GM19035 (cell line): Measurements from ENCODE around the gene CDKL4.
A peak's percentile ranks its signal among the peaks of the same experiment; 100 is the strongest.
"Not testable (repeated sequence)": the region's sequence is repeated elsewhere in the genome, so short reads cannot be mapped to it uniquely, and the experiment has no call there.

Source experiments
- ATAC-seq: cut with Tn5 transposase; IDR thresholded peaks from one replicate; pipeline ENCODE4 v1.9.1; 2021; ENCODE audit not compliant: unreplicated experiment

Gene CDKL4

DNA sequence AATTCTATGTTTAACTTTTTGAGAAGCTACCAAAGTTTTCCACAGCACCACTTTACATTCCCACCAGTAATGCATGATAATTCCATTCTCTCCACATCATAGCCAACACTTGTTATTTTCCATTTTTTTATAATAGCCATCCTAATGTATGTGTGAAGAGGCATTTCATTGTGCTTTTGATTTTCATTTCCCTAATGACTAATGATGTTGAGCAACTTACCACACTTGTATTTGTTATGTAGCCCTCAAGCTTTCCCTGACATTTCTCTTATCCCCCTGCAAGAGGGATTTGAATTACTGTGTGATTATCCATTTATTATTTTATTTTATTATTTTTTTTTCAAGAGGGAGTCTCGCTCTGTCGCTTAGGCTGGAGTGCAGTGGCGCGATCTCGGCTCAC is 99.4 kb downstream of the CDKL4 start:
- ATAC-seq, result no peak

DNA sequence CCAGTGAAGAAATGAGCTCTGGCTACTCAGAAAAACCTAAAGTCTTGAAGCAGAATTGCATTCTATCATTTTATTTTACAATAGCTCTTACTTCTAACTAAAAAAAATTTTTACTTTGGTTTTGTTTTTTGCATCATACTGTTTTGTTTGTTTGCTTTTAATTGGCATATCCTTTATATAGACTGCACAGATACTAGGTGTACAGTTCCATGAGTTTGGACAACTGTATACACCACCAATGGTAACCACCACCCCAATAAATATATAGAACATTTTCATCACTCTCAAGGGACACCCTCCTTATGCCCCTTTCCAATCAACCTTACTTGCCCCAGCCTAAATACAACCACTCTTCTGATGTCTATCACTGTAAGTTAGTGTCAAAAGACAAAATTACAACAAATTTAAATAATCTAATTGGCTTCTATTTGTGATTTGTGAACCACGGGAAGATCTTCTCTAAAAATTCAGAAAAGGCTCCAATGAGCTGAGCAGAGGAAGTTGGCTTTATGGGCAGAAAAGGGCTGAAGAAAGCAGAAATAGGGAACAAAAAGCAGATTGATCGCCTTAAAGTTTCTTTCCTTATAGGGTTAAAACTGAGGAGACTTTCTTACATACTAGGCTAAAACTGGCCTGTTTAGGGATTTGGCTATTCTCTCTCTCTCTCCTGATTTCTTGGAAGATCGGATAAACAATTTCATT is 100.7 kb downstream of the CDKL4 start:
- ATAC-seq, result no peak

DNA sequence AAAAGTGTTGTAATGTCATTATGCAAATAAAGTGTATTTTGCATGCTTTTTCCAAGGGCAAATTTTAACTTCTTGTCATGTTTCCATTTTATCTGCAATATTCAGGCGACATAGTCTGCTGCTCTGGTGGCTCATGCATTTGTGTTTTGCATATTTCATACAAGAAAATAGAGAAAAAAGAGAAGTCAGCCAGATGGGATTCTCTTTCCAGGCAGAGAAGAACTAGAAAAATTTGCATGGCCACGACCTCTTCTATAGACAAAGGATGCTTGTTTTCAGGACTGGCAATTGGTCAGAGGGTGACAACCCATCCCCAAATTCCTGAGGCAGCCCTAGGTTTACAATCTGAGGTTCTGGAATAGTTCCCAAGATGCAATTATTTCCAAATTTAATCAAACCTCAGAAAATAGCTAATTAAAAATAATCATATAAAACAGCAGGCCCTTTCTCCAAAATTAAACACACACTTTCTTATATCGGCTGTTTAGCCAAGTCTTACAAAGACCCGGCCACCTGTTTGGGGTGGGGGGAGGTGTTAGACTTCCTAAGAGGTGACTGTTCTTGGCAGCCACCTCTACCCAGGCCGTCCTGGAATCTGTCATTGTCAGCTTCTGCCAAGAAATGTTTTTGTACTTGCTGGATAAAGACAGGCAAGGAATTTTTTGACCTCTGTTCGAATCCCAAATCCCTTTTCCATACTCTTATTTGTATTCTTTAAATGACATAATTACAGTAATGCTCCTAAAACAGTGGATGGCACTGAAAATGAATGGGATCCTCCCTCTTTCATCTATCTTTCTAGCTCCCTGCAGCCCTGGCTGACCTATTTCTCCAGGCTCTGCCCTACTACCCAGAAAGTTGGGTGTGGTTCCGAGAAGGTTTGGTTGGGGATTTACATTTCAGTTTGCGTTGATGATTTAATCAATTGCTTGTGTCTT is 102.2 kb downstream of the CDKL4 start:
- ATAC-seq, result no peak

DNA sequence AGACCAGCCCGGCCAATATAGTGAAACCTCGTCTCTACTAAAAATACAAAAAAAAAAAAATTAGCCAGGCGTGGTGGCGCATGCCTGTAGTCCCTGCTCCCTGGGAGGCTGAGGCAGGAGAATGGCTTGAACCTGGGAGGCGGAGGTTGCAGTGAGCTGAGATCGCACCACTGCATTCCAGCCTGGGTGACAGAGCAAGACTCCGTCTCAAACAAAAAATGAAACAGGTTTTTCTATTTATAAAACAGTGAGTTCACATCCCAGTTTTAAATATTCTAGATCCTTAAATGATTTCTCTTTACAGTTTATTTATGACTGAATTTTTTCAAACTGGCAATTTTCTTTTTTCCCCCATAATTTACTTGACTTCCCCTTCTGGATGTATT is 102.8 kb downstream of the CDKL4 start:
- not testable (repeated sequence) for ATAC-seq

DNA sequence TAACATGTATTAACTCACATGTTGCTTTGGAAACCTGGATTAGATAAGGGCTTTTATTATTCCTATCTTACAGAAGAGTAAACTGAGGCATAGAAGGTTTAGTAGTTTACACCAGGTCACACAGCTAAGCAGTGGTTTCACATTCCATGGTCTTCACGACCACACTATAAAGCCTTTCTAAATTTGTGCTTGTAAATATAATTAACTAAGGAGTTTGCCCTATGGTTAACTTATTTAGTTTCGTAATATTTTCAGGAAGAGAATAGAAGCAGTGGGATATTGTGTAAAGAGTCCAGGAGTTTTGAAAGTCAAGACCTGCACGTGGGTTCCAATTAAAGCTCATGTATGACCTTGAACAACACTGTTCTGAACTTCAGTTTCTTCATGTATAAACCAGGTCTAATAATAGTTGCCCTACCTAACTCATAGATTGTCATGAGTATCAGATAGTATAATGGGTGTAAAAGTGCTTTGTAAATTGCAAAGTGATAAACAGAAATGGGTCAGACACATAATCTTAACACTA is 103.4 kb downstream of the CDKL4 start:
- ATAC-seq, result no peak

DNA sequence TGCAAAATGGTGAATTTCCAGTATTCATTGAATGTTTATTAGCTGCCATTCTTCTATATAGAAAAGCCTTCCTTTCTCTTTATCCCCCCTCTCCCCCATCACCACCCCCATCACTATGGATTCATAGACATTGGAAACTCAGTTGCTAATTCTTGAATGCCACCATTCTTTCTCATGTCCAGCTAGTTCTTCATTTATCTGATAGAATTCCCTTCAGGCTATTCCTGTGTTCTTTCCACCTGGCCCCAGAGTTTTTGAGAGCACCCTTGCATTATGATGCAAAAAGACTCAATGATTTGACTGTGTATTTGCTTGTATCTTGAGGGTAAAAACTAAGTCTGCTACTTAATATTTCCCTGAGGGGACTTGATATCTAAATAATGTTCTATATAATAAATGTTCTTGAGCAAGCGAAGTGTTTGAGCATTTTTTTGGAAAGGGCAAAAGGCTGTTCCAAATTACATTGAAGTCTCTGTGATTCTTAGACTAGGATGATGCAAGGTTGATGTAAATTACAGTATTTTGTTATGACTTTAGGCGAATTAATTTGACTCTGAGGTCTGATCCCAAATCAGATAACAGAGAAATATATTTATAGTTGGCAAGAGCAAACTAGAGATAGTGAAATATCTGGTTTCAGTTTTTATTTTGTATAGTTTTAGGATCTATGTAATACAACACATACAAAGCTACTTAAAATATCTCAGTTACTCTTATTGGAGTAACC is 104.1 kb downstream of the CDKL4 start:
- no peak for ATAC-seq

DNA sequence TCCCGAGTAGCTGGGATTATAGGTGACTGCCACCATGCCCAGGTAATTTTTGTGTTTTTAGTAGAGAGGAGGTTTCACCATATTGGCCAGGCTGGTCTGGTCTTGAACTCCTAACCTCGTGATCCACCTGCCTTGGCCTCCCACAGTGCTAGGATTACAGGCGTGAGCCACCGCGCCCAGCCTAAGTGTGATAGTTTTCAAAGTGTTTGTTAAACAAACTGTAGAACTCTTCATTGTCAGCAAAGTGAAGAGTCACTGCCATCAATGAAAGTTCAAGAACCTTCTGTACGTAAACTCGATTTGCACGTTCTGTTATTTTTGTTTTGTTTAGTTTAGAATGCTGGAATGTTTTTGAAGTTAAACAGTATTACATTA is 104.9 kb downstream of the CDKL4 start:
- no peak for ATAC-seq

DNA sequence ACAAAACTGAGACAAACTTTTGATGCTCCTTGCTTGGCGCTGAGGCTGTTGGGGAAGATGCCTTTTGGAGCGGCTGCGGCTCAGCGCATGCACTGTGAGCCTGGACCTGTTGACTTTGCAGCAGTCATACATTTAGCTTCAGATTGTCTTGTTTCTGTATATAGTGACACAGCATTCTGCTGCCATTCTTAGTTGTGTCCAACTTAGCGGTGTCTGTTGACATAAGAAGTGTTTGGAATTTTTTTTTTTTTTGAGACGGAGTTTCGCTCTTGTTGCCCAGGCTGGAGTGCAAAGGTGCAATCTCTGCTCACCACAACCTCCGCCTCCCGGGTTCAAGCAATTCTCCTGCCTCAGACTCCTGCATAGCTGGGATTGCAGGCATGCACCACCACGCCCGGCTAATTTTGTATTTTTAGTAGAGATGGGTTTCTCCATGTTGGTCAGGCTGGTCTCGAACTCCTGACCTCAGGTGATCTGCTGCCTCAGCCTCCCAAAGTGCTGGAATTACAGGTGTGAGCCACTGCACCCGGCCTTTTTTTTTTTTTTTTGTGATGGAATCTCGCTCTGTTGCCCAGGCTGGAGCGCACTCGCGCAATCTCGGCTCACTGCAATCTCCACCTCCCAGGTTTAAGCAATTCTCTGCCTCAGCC is 105.5 kb downstream of the CDKL4 start:
- not testable (repeated sequence) for ATAC-seq

DNA sequence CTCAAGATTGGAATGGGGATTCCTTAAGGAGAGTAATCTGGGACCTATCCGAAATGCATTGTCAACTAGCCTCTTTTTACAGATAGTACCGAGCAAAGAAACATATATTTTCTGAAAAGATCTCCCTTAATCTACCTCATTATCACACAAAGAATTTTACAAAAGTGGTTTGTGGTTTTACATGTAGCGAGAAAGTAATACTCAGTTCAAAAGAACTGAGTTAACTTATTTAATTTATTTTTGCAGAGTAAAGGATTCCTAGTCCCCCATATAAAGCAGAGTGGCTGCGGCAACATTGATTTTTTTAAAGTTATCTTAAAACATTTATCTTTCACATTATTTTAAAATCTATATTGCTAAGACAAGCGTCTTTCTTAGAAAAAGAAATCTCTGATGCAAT is 107.0 kb downstream of the CDKL4 start:
- ATAC-seq, result no peak

DNA sequence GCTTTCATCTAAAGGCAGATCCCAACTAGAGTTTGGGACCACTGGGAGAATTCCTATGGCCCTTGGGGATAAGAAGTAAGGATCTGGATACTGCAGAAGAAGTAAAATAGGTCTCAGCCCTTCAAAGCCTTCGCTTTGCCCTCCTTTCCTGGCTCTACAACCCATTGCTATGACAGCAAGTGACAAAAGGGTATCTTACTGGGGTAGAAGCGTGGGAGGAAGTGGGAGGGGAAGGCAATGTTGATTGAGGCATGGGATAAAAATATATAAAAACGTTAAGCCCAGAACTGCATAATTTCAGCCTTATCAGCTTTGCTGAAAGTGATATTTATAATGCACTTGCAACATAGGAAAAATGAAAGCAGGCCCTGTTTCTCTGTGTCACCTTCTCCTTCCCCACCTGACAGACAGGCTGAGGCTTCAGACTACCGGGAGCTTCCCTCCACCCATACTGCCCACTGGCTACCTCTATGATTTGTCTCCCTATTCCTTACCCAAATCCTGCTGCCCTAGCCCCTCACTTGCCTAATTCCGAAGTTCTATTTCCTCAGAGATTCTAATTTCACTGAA is 108.0 kb downstream of the CDKL4 start:
- ATAC-seq, result no peak

DNA sequence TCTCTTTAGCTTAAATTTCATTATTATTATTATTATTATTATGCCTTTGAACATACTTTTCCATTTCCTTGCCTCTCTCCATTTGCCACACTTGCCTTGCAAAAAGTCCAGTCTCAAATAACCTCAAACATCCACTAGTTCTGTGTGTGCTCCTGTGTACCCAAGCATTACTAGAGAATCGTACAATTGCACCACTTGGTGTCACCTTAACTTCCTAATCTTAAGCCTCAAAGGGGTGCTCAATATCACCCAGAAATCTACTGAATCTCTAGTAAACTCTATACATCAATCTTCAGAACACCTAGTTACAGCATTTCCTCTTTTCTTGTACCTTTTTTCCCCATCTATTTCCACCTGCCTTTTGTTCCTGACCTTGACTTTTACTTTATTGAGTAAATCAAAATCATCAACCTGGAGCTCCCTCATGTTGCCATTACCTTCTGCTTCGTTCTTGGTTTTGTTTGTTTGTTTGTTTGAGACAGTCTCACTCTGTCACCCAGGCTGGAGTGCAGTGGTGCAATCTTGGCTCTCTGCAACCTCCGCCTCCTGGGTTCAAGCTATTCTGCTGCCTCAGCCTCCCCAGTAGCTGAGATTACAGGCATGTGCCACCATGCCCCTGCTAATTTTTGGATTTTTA is 110.4 kb downstream of the CDKL4 start:
- no peak for ATAC-seq

DNA sequence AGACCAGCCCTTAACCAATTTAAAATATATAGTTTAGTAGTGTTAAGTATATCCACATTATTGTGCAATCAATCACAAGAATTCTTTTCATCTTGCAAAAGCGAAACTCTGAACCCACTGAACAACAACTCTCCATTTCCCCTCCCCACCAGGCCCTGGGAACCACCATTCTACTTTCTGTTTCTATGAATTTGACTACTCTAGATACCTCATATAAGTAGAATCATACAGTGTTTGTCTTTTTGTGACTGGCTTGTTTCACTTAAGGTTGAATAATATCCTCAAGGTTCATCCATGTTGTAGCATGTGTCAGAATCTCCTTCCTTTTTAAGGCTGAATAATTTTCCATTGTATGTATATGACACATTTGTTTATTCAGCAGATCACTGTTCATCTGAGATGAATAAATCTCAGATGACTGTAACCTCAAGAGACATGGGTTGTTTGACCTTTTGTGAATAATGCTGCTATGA is 114.8 kb downstream of the CDKL4 start:
- ATAC-seq, result peak; percentile 46

DNA sequence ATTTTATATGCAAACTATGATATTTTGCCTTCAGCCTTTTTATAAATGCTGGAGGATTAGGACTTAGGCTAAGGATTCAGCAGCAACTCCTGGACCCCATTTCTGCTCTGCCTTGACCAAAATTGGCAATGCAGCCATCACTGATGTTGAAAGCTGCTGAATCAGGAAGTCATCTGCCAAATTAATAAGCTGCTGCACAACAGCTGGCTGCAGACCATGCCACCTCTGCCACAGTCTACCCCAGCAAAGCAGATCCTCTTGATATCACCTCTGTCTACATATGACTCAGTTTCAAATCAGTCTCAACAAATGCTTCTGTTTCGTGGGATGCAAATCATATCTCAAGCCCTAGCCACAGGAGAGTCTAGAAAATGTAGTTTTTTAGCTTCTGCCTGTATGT is 115.8 kb downstream of the CDKL4 start:
- peak; percentile 42 for ATAC-seq
